Nucleus accumbens (tissue), 56 donors: Measurements from ENCODE around the gene WASHC2A.
"Not testable (repeated sequence)": the region's sequence is repeated elsewhere in the genome, so short reads cannot be mapped to it uniquely, and the experiment has no call there.

Experiments used
- DNase-seq, 56 donors: peaks; one replicate each; lab custom pipeline; 2025; lab: John Stamatoyannopoulos, UW

WASHC2A gene

GRCh38 chr10:50132322-50132721 is 64.6 kb downstream of the WASHC2A start:
- DNase-seq: not testable (repeated sequence)

GRCh38 chr10:50132841-50133240 is 65.1 kb downstream of the WASHC2A start:
- not testable (repeated sequence) for DNase-seq

GRCh38 chr10:50143512-50144174 is 75.9 kb downstream of the WASHC2A start:
- not testable (repeated sequence) for DNase-seq

GRCh38 chr10:50145575-50145974 is 77.8 kb downstream of the WASHC2A start:
- not testable (repeated sequence) for DNase-seq

GRCh38 chr10:50152792-50153272 is 85.1 kb downstream of the WASHC2A start:
- DNase-seq: no peak

GRCh38 chr10:50157868-50158267 is 90.1 kb downstream of the WASHC2A start:
- DNase-seq: not testable (repeated sequence)

GRCh38 chr10:50159856-50160255 is 92.1 kb downstream of the WASHC2A start:
- DNase-seq: not testable (repeated sequence)

- not testable (repeated sequence) for DNase-seq
Observed at GRCh38 chr10:50165038-50165437, 97.3 kb downstream of the WASHC2A start.

- DNase-seq: not testable (repeated sequence)
Observed at GRCh38 chr10:50167833-50168232, 100.1 kb downstream of the WASHC2A start.

- not testable (repeated sequence) for DNase-seq
Observed at GRCh38 chr10:50169506-50169905, 101.8 kb downstream of the WASHC2A start.

GRCh38 chr10:50174788-50175525 is 107.2 kb downstream of the WASHC2A start:
- DNase-seq: not testable (repeated sequence)
